ENCODE data around the gene TENM4. TPM values are rescaled to one million over a fixed set of nuclear protein-coding genes. Genes with fewer than 3 reads are reported as not detected.

Gene TENM4
- polyA plus RNA-seq, 3 donors: 0.31 to 1.7 TPM; not detected in 1

DNA sequence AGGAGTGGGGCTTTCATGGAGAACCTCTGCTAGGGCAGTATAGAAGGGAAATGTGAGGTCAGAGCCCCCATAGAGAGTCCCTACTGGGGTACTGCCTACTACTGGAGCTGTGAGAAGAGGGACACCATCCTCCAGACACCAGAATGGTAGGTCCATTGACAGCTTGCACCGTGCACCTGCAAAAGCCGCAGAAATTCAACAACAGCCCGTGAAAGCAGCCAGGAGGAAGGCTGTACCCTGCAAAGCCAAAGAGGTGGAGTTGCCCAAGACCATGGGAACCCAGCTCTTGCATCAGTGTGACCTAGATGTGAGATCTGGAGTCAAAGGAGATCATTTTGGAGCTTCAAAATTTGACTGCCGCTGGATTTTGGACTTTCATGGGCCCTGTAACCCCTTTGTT, 245.6 kb downstream of the TENM4 start:
- H3K9me3 ChIP-seq (replicated peaks in 1 of 2; ENCODE audit: control insufficient read depth in 1 of 2, insufficient read depth in 1 of 2, low read length in 2 of 2): no peaks in the 10 kb centered on the region

DNA sequence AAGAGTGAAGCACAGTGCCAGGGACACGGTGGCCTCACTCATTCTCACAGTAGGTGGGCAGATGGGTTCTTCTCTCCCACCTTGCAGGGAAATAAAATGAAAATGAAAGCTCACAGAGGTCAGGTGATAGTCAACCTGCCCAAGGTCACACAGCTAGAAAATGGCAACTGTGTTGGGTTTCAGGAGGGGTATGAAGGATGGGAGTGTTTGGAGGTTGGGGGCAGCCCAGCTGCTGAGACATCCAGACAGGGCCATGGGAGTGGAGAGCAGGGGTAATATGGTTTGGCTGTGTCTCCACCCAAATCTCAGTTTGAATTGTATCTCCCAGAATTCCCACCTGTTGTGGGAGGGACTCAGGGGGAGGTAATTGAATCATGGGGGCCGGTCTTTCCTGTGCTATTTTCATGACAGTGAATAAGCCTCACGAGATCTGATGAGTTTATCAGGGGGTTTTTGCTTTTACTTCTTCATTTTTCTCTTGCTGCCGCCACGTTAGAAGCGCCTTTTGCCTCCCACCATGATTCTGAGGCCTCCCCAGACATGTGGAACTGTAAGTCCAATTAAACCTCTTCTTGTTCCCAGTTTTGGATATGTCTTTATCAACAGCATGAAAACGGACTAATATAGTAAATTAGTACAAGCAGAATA, 247.0 kb downstream of the TENM4 start:
- Mint-ChIP-seq H3K9me3 (peaks cover 0 to 18% (median 3%) of the 10 kb centered on the region in 7 donors), H3K4me3 (no peak overlapping the region), H3K27me3 (ENCODE audit: low read depth in 3 of 3) (peaks cover 1 to 9% (median 5%) of the 10 kb centered on the region in 3 donors), H3K27ac (no peak overlapping the region), H3K36me3 (no peaks in the 10 kb centered on the region), H3K4me1 (peaks cover 8% of the 10 kb centered on the region)
- no peaks in the 10 kb centered on the region for H3K27me3 ChIP-seq (ENCODE audit: control insufficient read depth in 2 of 2, insufficient read depth in 2 of 2, low read length in 2 of 2)
- TF ChIP-seq, protein P1, sequence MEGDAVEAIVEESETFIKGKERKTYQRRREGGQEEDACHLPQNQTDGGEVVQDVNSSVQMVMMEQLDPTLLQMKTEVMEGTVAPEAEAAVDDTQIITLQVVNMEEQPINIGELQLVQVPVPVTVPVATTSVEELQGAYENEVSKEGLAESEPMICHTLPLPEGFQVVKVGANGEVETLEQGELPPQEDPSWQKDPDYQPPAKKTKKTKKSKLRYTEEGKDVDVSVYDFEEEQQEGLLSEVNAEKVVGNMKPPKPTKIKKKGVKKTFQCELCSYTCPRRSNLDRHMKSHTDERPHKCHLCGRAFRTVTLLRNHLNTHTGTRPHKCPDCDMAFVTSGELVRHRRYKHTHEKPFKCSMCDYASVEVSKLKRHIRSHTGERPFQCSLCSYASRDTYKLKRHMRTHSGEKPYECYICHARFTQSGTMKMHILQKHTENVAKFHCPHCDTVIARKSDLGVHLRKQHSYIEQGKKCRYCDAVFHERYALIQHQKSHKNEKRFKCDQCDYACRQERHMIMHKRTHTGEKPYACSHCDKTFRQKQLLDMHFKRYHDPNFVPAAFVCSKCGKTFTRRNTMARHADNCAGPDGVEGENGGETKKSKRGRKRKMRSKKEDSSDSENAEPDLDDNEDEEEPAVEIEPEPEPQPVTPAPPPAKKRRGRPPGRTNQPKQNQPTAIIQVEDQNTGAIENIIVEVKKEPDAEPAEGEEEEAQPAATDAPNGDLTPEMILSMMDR (IDR thresholded peaks at IDR 0.05): no peak
- H3K36me3 ChIP-seq (replicated peaks in 1 of 2; ENCODE audit: control insufficient read depth in 1 of 2, insufficient read depth in 2 of 2, low read length in 2 of 2): no peaks in the 10 kb centered on the region
- no peaks in the 10 kb centered on the region for H4K20me1 ChIP-seq (ENCODE audit: insufficient read depth, low read length)
- no peaks in the 10 kb centered on the region for H3K9me3 ChIP-seq (replicated peaks in 1 of 2; ENCODE audit: control insufficient read depth in 1 of 2, insufficient read depth in 1 of 2, low read length in 2 of 2)
- WGBS (ENCODE audit: insufficient coverage): 100% methylated on average over 4 of the region's 7 CpGs
- H3K27ac ChIP-seq (ENCODE audit: low read depth in 1 of 2, low read length in 2 of 2): no peak overlapping the region
- H3K4me2 ChIP-seq (replicated peaks; ENCODE audit: extremely low read depth, low read length, poor library complexity, severe bottlenecking): no peak overlapping the region
- H3K4me3 ChIP-seq (replicated peaks in 1 of 3; ENCODE audit: low read depth in 2 of 3, low read length in 3 of 3): no peak overlapping the region
- peak in 1 of 3 donors; percentile 9 for DNase-seq
- no peak overlapping the region for H3K9ac ChIP-seq (ENCODE audit: insufficient read depth, low read length, poor library complexity, severe bottlenecking)
- intact Hi-C loops (cut with micrococcal nuclease): no loop called here
- H2AFZ ChIP-seq (ENCODE audit: insufficient read depth, low read depth, low read length, poor library complexity, severe bottlenecking): no peak overlapping the region
- H3K4me1 ChIP-seq (ENCODE audit: control insufficient read depth in 1 of 2, insufficient read depth in 2 of 2, low read length in 2 of 2): peaks cover 13 to 16% of the 10 kb centered on the region in 2 donors
- H3K79me2 ChIP-seq (ENCODE audit: insufficient read depth, low read length): no peaks in the 10 kb centered on the region

More for the DNA sequence above, 245.6 kb downstream of the TENM4 start:
- 94% methylated on average over 3 of the region's 4 CpGs for WGBS (ENCODE audit: insufficient coverage)
- no peak overlapping the region for H3K27ac Mint-ChIP-seq
- peaks cover 2 to 9% (median 3%) of the 10 kb centered on the region in 3 donors for H3K27me3 Mint-ChIP-seq (ENCODE audit: low read depth in 3 of 3)
- Histone ChIP-seq H4K20me1 (ENCODE audit: insufficient read depth, low read length) (no peaks in the 10 kb centered on the region), H3K79me2 (ENCODE audit: insufficient read depth, low read length) (no peaks in the 10 kb centered on the region), H3K4me1 (ENCODE audit: control insufficient read depth in 1 of 2, insufficient read depth in 2 of 2, low read length in 2 of 2) (peaks cover 0 to 2% of the 10 kb centered on the region in 2 donors), H3K27ac (ENCODE audit: low read depth in 1 of 2, low read length in 2 of 2) (no peak overlapping the region), H3K36me3 (replicated peaks in 1 of 2; ENCODE audit: control insufficient read depth in 1 of 2, insufficient read depth in 2 of 2, low read length in 2 of 2) (no peaks in the 10 kb centered on the region), H3K4me3 (replicated peaks in 1 of 3; ENCODE audit: low read depth in 2 of 3, low read length in 3 of 3) (no peak overlapping the region), H3K27me3 (ENCODE audit: control insufficient read depth in 2 of 2, insufficient read depth in 2 of 2, low read length in 2 of 2) (no peaks in the 10 kb centered on the region), H3K9ac (ENCODE audit: insufficient read depth, low read length, poor library complexity, severe bottlenecking) (no peak overlapping the region), H3K4me2 (replicated peaks; ENCODE audit: extremely low read depth, low read length, poor library complexity, severe bottlenecking) (no peak overlapping the region), H2AFZ (ENCODE audit: insufficient read depth, low read depth, low read length, poor library complexity, severe bottlenecking) (no peak overlapping the region)
- H3K4me1 Mint-ChIP-seq: no peaks in the 10 kb centered on the region
- TF ChIP-seq, protein P1 (IDR thresholded peaks at IDR 0.05): no peak
- no peak for DNase-seq
- H3K9me3 Mint-ChIP-seq: peaks cover 0 to 19% (median 3%) of the 10 kb centered on the region in 7 donors
- H3K36me3 Mint-ChIP-seq: no peaks in the 10 kb centered on the region
- H3K4me3 Mint-ChIP-seq: no peak overlapping the region
- intact Hi-C loops (cut with micrococcal nuclease): no loop called here

Data from CD14-positive monocyte (primary cell).